ENCODE results near the gene SYNPO2.

- no peak for TF ChIP-seq CTCF (IDR thresholded peaks at IDR 0.05; ENCODE audit: insufficient read depth, low read length, poor library complexity, severe bottlenecking)
- TF ChIP-seq EZH2phosphoT487 (conservative IDR thresholded peaks at IDR 0.05; ENCODE audit: low read length), result no peak
Measured at GRCh38 chr4:118995693-118996391, 107.2 kb downstream of the SYNPO2 start.
